Skeletal muscle cell (primary cell): Measurements from ENCODE around the gene ACP1.

Experiments
- DNase-seq: peaks from one replicate; pipeline ENCODE4 v3.0.0-alpha.2; 2010; ENCODE audit warnings: low read depth
- H3K4me3 ChIP-seq: 2 replicates; pipeline ENCODE4 v1.5.1; 2011; ENCODE audit warnings: low read depth, mild to moderate bottlenecking, control low read depth, low read length, moderate library complexity

ACP1 gene

DNA sequence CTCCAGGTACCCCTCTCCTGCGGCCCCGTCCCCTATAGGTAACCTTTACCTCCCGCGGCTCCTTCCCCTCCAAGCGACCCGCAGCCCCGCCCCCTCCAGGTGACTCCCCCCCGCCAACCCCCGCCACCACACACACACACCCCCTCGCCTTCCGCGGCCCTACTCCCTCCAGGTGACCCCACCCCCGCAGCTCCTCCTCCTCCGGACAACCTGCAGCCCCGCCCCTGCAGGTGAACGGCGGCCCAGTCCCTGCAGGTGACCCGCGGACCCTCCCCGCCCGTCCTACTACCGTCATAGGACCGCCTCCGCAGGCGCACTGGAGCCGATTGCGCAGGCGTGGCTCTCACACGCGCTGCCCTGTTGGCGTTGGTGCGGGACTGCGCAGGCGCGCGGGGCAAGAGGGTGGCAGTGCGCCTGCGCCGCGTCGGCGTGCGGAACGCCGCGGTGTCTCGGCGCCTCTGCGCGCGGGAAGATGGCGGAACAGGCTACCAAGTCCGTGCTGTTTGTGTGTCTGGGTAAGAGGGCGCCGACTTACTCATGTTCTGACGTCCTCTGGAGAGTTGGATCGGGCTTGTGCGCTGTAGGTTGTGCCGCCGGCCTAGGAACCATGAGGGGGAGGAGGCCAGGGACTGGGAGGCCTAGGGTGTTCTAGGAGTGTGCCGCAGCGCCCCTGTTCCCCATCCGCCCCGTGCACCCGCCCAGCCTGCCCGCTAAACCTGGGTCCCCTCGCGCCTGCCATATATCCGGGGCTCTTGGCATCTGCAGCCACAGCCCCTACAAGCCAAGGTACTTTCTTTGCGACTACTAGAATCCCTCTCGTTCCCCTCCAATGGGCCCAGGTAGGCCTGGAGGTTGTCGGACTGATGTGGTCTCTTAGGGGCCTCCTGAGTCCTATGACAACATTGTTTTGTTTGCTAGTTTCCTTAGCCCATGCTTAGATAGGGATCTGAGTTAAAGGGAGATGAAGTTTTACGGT, at the start of gene ACP1:
Gene ACP1 (plus strand): TSS at position 455 of the 976 bp plus-strand sequence. CDS start 18 bp downstream, at position 473.
- H3K4me3 ChIP-seq, result peak within 1 kb of the TSS; percentile 96
- peak; percentile 73 for DNase-seq

DNA sequence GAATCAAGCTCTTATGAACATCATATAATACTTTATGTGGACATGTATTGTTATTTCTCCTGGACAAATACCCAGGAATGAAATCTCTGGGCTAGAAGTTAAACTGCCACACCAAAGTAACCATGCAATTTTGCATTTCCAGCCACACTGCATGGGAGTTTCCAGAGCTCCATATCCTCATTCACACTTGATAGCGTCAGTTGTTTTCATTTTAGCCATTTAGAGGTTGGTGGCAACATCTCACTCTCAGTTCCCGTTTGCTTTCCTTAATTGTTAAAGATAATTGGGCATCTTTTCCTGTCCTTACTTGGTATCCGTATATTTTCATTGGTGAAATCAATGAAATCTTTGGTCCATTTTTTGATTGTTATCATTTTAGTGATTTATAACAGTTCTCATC, 48.7 kb upstream of the ACP1 start:
- no peak overlapping the region for H3K4me3 ChIP-seq
- no peak for DNase-seq

DNA sequence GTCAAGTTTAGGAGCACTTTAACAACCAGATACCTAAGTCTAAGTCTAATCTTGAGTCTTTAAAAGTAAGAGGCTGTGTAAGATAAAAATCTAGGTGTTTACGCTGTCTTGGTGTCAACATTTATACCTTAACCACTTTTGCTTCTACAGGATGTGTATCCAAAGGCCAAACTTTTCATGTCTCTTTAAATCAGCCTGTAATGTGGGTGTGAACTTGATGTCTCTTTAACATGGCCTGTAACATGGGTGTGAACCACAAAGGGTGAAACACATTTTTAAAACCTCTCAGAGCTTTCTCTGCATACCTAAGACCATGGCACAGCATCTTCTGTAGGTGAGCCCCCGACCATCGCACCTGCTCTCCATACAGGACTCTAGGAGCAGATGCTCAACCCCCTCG, 41.3 kb upstream of the ACP1 start:
- no peak for DNase-seq
- no peak overlapping the region for H3K4me3 ChIP-seq

DNA sequence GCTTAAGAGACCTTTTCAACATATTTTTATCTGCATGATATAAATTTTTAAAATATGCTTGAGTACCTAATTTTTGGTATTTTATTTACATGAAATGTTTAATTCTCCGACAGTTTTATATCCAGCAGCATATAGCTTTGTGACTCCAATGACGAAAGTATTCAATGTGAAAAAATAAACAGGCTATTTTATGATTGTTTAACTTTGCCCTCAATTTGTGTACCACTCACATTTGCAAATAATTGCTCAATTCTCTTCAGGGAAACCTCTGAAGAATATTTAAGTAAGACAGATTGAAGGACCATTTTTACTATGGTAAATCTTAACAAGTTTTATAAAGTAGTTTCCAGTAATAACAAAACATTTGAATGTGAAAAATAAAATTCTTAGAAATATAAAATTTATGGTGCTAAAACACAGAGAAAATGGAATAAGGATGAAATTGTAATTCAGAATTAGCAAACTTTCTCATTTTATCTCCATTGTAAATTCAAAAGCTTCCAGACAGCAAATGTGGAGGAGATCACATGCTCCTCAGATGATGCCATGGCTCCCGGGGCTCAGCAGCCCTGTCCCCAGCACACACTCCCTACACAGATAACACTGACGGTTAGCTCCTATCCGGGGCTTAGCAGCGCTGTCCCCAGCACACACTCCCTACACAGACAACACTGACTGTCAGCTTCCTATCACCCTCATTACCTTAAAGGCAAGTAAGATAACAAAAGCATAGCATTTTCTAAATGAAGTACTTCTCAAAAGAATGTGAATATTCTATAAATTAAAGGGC, 40.6 kb upstream of the ACP1 start:
- H3K4me3 ChIP-seq, result no peak overlapping the region
- no peak for DNase-seq

DNA sequence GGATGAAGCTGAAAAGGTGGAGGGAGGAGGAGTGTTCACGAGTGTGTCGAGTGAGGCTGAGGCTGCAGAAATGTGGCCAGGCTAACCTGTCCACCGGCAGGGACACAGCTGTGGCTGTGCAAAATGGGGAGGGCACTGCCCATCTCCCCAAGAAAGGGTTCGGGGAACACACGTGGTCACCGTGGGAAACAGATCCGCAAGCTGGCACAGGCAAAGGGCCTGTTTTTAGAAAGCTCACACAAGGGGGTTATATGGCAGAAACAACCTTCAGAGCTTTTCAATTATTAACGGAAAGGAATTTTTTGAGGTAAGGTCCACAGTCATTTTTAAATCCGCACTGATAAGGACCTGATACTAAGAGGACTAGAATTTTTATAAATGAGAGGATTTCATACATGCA, 36.6 kb upstream of the ACP1 start:
- no peak for DNase-seq
- no peak overlapping the region for H3K4me3 ChIP-seq

DNA sequence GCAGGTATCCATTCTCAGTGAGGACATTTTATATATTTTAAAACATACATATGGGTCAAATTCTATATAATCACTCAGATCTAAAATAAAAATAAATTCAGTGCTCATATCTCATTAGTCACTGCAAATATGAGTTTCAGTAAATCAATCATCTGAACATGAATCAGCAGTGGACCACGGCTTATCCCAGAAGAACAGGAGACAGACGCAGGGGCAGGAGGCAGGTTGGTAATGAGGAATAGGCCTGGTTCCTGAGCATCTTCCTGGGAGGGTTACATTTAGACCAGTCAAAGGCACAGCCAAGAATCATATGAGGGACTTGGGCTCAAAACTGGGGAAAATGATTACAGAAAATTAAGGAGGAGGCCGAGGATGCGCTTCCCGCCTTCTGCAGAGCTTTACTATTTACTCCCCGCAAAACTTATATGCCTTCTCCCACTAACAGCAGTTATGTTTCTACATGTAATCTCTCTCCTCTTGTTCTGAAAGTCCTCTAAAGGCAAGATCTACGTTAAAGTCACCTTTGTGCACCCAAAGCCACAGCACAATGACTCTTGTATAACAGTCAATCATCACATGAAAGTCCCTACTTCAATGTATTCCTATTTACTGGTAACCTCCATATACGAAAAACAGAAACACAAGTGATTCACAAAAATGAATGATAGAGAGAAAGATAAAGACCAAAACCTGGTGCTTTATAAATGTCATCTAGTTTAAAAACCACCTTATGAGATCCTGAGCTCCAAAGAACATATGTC, 36.0 kb upstream of the ACP1 start:
- DNase-seq, result no peak

DNA sequence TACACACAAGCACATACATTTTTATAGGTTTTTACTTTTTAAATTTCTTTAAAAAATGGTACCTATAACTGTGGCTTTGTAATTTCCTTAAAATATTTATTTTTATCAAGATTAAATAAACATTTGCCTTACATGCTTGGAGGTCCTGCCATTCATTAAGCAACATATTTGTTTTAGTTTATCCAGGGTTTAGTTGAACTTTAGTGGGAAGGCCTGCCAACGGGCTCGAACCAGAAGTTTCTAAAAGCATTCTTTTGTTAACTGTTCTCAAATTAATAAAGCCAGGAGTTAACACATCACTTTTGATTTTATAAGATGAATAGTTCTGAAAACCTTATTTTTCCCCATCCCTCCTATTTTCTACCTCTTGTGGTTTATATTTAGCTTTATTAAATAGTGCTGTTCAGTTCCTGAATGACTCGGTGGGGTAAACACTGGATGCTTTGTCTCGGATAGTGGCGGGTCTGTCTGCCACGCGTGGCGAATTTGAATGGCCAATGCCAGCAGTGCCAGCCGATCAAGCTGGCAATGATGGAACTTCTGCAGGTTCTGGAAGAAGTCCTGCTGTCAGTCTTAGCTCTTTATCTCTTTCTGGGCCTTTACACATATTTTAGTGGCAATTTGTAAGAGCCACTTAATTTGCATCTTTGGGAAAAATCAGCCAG, 33.1 kb upstream of the ACP1 start:
- no peak overlapping the region for H3K4me3 ChIP-seq
- DNase-seq, result no peak

More for the DNA sequence above, 36.0 kb upstream of the ACP1 start:
- H3K4me3 ChIP-seq, result no peak overlapping the region

DNA sequence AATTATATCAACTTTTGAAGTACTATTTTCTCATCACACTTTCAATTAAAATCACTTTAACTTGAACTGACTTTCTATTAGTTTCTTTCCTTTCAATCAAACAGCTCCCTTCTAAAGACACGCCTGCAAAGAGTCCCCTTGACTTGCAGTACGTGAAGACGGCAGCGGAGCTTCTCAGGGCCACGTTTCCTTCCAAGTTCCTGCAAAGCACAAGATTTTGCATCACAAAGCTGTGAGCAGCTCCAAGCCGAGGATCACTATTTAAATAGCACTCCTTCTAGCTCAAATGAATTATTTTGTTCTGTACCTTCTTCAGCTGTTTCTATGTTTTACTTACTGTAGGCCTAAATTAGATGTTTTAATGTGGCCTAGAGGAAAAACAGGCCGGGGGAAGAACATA, 31.7 kb upstream of the ACP1 start:
- no peak overlapping the region for H3K4me3 ChIP-seq
- DNase-seq, result no peak

DNA sequence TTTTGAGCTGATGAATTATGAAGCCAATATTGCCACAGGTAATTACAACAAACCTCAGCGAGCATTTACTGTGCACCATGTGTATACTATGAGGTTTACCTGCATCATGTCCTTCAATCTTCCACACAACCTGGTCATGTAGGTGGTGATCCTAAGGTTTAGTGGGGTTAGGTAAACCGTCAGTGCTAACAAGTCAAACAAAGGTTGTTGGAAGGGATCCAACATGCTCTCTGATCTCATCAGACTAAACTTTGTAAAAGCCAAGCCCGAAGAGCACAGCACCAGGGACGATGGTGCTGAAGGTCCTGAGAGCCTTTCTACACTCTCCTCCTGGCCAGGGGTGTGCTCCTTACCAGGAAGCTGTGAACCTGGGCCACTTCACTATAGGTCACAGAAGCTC, 30.3 kb upstream of the ACP1 start:
- H3K4me3 ChIP-seq, result no peak overlapping the region
- no peak for DNase-seq

DNA sequence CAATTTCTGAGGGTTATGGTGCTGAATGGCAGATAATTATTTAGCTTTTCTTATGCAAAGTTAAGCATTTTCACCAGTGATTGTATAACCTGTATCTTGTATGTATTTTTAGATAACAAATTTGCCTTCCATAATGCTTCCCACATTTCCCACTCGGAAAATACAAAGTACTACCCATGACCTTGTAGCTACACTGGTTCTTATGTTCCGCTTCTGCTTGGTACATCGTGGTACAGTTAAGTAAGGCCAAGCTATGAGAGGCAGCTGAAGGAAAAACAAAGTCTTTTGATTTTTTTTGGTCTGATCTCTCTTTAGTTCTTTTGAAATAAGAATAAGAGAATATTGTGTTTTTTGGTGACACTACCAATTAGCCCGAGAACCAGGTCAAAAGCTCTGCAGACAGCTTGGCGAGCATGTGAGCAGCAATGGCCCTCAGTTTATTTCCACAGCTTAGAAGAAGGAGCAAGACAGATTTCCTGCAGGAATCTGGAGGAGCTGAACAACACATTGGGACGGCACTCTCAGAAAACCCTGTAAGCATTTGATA, 27.7 kb upstream of the ACP1 start:
- H3K4me3 ChIP-seq, result no peak overlapping the region
- DNase-seq, result no peak

DNA sequence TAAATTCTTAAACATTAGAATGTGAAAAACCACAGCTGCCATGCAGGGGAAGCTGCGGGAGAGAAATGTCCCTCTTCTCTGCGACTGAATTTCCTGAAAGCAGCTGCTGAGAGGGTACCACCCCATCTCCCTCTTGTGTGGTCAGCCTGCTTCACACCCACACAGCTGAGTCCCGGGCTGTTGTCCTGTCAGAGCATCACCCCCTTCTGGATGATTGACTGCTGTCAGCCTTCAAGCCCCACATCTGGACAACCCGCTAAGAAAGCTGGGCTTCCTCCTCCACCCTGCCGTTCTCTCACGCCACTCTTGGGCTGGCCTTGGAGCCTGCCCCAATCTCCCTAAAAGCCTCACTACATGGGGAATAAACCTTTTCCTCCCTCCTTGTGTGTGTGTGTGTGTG, 26.9 kb upstream of the ACP1 start:
- DNase-seq, result no peak
- no peak overlapping the region for H3K4me3 ChIP-seq

DNA sequence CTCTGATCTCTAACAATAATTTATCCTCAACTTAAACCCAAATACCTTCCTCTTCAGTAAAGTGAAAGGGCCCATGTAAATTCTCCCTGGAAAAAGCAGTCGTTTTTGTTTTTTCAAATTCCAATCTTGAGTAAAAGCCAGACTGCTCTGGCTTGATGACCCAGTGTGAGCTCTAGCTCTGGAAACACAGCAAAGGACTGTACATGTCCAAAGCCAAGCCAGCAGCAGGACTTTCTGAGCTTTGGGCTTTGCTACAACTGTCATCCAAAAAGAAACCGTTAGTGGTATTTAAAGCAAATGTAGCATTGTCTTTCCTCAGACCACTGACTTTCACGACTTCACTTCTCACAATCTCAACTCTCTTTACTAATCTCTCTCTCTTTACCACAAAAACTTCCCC, 26.3 kb upstream of the ACP1 start:
- DNase-seq, result no peak
- H3K4me3 ChIP-seq, result no peak overlapping the region

DNA sequence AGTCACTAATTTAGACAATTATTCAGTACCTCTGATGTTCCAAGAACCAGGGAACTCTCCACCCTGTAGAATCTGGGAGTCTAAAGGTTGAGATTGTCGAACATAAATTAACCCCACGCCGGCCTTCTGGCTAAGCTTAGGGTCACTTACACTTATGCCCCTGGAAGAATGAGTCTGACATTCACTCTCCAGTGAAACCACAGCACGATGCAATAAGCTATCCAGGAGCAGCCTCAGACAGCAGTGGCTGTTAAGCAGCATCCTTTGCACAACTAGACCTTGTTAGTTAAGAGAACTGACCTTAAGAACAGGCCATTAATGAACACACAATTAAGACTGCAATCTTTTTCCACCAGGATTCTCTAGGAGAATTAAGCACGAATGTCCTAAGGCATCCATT, 25.9 kb upstream of the ACP1 start:
- H3K4me3 ChIP-seq, result no peak overlapping the region
- no peak for DNase-seq

DNA sequence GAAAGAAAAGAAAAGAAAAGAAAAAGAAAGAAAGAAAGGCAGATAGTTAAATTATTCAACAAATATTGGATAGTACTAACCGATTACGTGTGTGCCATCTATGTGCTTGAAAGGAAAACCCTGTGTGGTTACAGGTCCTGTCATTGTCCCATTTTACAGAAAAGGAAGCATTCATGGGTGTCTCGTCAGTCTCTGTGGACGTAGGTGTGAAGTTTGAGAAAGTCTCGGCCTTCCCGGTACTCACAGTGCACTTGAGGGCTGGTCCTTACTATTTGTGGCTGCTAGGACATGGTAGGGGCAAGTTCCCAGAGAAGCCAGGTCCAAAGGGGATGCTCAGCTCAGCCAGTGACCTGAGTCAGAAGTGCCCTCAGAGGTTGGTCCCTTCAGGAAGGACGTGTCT, 20.2 kb upstream of the ACP1 start:
- H3K4me3 ChIP-seq, result no peak overlapping the region
- no peak for DNase-seq

DNA sequence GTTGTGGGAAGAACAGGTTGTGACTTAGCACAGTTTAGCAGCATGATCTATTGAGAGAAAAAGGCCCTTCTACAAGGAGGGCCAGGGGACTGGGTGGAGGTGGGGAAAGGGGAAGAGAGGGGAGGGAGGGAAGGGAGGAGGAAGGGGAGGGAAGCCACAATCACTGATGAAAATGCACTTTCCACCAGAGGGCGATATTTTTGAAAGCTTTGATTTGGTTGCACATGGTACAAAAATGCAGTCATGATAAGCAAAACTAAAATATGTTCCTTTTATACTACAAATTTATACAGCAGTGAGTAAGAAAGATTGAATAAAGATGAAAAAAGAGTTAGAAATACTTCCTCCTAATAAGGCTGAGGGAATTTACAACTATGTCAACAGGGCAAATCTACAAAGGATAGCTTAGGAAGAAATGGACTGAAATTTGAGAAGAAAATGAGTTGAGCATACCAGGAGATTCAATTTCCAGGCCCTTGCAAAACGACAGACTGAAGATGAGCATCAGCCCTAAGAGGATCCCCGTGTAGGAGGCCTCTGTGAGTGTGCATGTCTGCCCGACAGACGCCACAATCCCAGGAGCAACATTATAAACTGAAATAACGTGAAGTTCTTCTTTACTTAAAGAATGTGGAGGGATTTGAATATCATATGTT, 18.1 kb upstream of the ACP1 start:
- peak; percentile 27 for DNase-seq

DNA sequence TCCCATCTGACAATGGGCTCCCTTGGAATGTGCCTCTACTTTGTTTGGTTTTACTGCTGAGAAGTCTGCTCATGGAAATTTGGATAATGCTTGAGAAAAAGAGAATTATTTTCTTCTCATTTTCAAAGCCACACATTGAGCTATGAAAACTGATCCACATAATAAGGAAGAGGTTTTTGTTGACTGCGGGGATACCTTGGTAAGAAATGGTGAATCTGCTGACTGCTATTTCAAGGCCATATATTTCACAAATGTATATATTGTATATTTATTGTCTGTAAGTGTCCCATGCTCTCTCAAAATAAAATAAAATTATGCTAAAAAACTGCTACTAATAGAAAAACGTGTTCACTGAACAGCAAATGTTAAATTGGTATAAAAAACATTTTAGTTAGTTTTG, 16.0 kb upstream of the ACP1 start:
- H3K4me3 ChIP-seq, result no peak overlapping the region
- no peak for DNase-seq

More for the DNA sequence above, 18.1 kb upstream of the ACP1 start:
- no peak overlapping the region for H3K4me3 ChIP-seq

DNA sequence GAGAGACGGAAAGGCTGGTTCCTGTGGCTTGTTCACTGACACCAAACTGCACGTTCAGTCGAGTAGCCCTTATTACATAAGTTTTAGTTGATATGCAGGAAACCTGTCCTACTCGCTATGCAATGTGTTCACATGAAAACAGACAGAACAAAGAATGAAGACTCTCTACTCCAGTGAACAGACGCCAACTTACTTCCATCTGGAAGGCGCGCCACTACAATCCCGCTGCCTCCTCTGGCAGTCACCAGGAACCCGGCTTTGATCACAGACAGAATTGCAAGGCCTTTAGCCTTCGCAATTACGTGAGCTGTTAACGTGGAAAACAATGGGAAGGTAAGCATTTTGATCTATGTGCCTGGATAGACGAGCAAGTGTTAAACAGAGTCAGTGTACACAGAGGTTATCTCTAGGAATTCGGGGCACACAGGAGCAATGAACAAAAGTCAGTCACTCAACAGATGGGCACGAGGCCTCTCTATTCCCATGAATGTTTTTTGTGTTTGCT, 15.2 kb upstream of the ACP1 start:
- no peak for DNase-seq

DNA sequence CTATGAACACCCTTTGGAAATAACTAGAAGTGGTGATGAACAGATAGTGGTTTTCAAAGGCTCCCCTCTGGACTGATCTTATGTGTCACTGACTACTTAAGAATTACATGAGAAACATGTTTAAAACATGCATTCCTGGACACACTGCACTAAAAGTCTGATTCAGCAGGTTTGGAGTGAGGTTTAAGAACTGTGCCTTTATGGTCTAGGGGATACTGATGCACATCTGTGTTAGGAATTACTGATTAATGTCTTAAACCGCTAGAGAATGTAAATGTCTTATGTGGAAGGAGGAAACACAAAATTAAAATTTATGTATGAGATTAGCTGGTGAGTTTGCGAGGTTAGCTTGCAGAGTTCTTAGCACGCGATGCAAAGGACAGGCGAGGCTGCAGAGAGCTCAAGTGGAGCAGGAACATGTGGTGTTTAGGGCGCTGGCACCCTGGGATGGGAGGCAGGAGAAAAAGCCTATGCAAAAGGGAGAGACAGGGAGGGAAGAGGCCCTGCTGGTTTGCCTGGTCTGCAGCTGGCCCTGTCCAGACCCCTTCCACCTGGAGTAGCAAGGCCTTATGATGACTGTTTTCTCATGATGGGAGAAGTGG, 12.6 kb upstream of the ACP1 start:
- no peak for DNase-seq
- H3K4me3 ChIP-seq, result no peak overlapping the region

More for the DNA sequence above, 15.2 kb upstream of the ACP1 start:
- no peak overlapping the region for H3K4me3 ChIP-seq
